ENCODE data around the gene CNTNAP5. TPM values are rescaled to one million over a fixed set of nuclear protein-coding genes. Genes with fewer than 3 reads are reported as not detected.

The CNTNAP5 gene
- total and polyA plus RNA-seq, 9 of the 15 experiments (the other 6 are each of a cell fraction or from before 2014, with no cell fraction given): not detected

- no peak for TF ChIP-seq RBM34 (IDR thresholded peaks at IDR 0.05; ENCODE audit: borderline replicate concordance, insufficient read depth, low read length)
Measured at GRCh38 chr2:124805060-124805459, 780.0 kb downstream of the CNTNAP5 start (continued).

GRCh38 chr2:124810132-124810531 lies 785.0 kb downstream of the CNTNAP5 start:
- POLR2A ChIA-PET: no interaction called here
- H3K27ac ChIP-seq (ENCODE audit: extremely low read depth, low read depth, low read length): no peak overlapping the region
- H3K4me1 ChIP-seq (replicated peaks in 1 of 2; ENCODE audit: control insufficient read depth in 2 of 2, insufficient read depth in 2 of 2, low read length in 2 of 2): no peaks in the 10 kb centered on the region
- H2AFZ ChIP-seq (ENCODE audit: low read depth, low read length): no peak overlapping the region
- no peaks in the 10 kb centered on the region for H4K20me1 ChIP-seq (replicated peaks; ENCODE audit: control insufficient read depth, insufficient read depth, low read length)
- in situ Hi-C loops (cut with MboI): no loop called here
- ATAC-seq: no peak
- H3K79me2 ChIP-seq (ENCODE audit: control insufficient read depth, insufficient read depth, low read length): no peaks in the 10 kb centered on the region
- H3K27me3 ChIP-seq (ENCODE audit: control insufficient read depth in 2 of 2, insufficient read depth in 2 of 2, low read length in 2 of 2): no peaks in the 10 kb centered on the region
- no peaks in the 10 kb centered on the region for H3K9me3 ChIP-seq (replicated peaks; ENCODE audit: control insufficient read depth, insufficient read depth, low read depth, low read length)
- CTCF ChIA-PET (ENCODE audit: low intra/inter-chr PET ratio): no interaction called here
- no TSS peak for BruUV-seq (replicated peaks)
- 3% methylated on average over 4 of the region's 4 CpGs for WGBS (ENCODE audit: insufficient coverage, low coverage, missing lambda C conversion rate)
- no peak for TF ChIP-seq ELF1 (tag; IDR thresholded peaks at IDR 0.05)
- TF ChIP-seq MCM5 (IDR thresholded peaks at IDR 0.05; ENCODE audit: low read depth): no peak
- TF ChIP-seq FOXJ3 (CRISPR knock-in tag; IDR thresholded peaks at IDR 0.05): no peak
- TF ChIP-seq, protein P1, sequence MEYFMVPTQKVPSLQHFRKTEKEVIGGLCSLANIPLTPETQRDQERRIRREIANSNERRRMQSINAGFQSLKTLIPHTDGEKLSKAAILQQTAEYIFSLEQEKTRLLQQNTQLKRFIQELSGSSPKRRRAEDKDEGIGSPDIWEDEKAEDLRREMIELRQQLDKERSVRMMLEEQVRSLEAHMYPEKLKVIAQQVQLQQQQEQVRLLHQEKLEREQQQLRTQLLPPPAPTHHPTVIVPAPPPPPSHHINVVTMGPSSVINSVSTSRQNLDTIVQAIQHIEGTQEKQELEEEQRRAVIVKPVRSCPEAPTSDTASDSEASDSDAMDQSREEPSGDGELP (CRISPR knock-in tag; IDR thresholded peaks at IDR 0.05; ENCODE audit: borderline replicate concordance): no peak
- TF ChIP-seq RBM15 (IDR thresholded peaks at IDR 0.05; ENCODE audit: insufficient read depth, low read length): no peak
- TF ChIP-seq PCBP1 (IDR thresholded peaks at IDR 0.05; ENCODE audit: low read depth, low read length, poor library complexity, severe bottlenecking): no peak
- no peak for TF ChIP-seq ZNF274 (IDR thresholded peaks at IDR 0.05; ENCODE audit: borderline replicate concordance, low read depth, low read length)
- TF ChIP-seq LCOR (CRISPR knock-in tag; IDR thresholded peaks at IDR 0.05): no peak
- no peak for TF ChIP-seq POLR3G (IDR thresholded peaks at IDR 0.05; ENCODE audit: extremely low read depth, insufficient read length, insufficient replicate concordance)
- no peak for TF ChIP-seq PHF20 (IDR thresholded peaks at IDR 0.05; ENCODE audit: partially characterized antibody)
- no peak for TF ChIP-seq PTTG1 (tag; IDR thresholded peaks at IDR 0.05; ENCODE audit: low read depth)
- TF ChIP-seq ZFP36 (IDR thresholded peaks at IDR 0.05; ENCODE audit: low read depth, low read length, partially characterized antibody): no peak
- no peak for TF ChIP-seq ZBTB2 (IDR thresholded peaks at IDR 0.05)
- TF ChIP-seq SREBF2 (CRISPR knock-in tag; IDR thresholded peaks at IDR 0.05): no peak
- TF ChIP-seq BCOR (IDR thresholded peaks at IDR 0.05): no peak
- TF ChIP-seq HIVEP1 (CRISPR knock-in tag; IDR thresholded peaks at IDR 0.05): no peak
- H3K4me3 ChIP-seq: no peak overlapping the region
- FAIRE-seq: no peak
- no peak overlapping the region for H3K4me2 ChIP-seq (ENCODE audit: insufficient read depth, low read length)
- no peaks in the 10 kb centered on the region for H3K9me1 ChIP-seq (ENCODE audit: control insufficient read depth, insufficient read depth, low read length)
- intact Hi-C loops (cut with micrococcal nuclease): no loop called here
- no peak overlapping the region for H3K9ac ChIP-seq (ENCODE audit: insufficient read depth in 1 of 2, low read depth in 2 of 2, low read length in 2 of 2)
- DNase-seq (ENCODE audit: extremely low read depth in 1 of 4, low spot score in 3 of 4): peak in 1 of 4 experiments; percentile 1
- H3K36me3 ChIP-seq (ENCODE audit: control insufficient read depth, insufficient read depth, low read length): no peaks in the 10 kb centered on the region

Measured in K562 (cell line).